EH (cell line): ENCODE data around the gene TMEM131.
"Not testable (repeated sequence)": the region's sequence is repeated elsewhere in the genome, so short reads cannot be mapped to it uniquely, and the experiment has no call there.

ENCODE experiments used
- DNase-seq: peaks from one replicate; pipeline ENCODE4 v3.0.0-alpha.2; 2015; ENCODE audit warnings: low read depth

TMEM131 gene

GRCh38 chr2:97723156-97724072 lies 272.3 kb downstream of the TMEM131 start:
- DNase-seq, result no peak

GRCh38 chr2:97722227-97722626 lies 273.5 kb downstream of the TMEM131 start:
- DNase-seq, result peak; percentile 12

- no peak for DNase-seq
Measured at GRCh38 chr2:97720746-97721145, 275.0 kb downstream of the TMEM131 start.

GRCh38 chr2:97719362-97720155 lies 276.2 kb downstream of the TMEM131 start:
- no peak for DNase-seq

- no peak for DNase-seq
Measured at GRCh38 chr2:97718942-97719341, 276.8 kb downstream of the TMEM131 start.

GRCh38 chr2:97718051-97718882 lies 277.5 kb downstream of the TMEM131 start:
- DNase-seq, result no peak

- no peak for DNase-seq
Measured at GRCh38 chr2:97717613-97717995, 278.1 kb downstream of the TMEM131 start.

GRCh38 chr2:97716695-97717612 lies 278.8 kb downstream of the TMEM131 start:
- no peak for DNase-seq

- DNase-seq, result no peak
Measured at GRCh38 chr2:97715951-97716694, 279.6 kb downstream of the TMEM131 start.

GRCh38 chr2:97714950-97715652 lies 280.6 kb downstream of the TMEM131 start:
- DNase-seq, result no peak

- no peak for DNase-seq
Measured at GRCh38 chr2:97714084-97714949, 281.4 kb downstream of the TMEM131 start.

- no peak for DNase-seq
Measured at GRCh38 chr2:97713296-97714083, 282.3 kb downstream of the TMEM131 start, which contains the start of gene ZAP70. Gene ZAP70, plus strand, starts transcription at chr2:97713576. Its CDS starts 10,461 bp downstream, at chr2:97724037.

GRCh38 chr2:97712693-97713295 lies 283.0 kb downstream of the TMEM131 start:
- DNase-seq, result no peak

GRCh38 chr2:97712175-97712574 lies 283.6 kb downstream of the TMEM131 start:
- DNase-seq, result not testable (repeated sequence)

- DNase-seq, result no peak
Measured at GRCh38 chr2:97711394-97711711, 284.4 kb downstream of the TMEM131 start.

GRCh38 chr2:97708608-97709007 lies 287.1 kb downstream of the TMEM131 start:
- no peak for DNase-seq

GRCh38 chr2:97708048-97708380 lies 287.7 kb downstream of the TMEM131 start:
- no peak for DNase-seq
